Epithelial cell of prostate (primary cell): Measurements from ENCODE around the gene PTPN1.
"Not testable (repeated sequence)": the region's sequence is repeated elsewhere in the genome, so short reads cannot be mapped to it uniquely, and the experiment has no call there.

Experiments
- DNase-seq: peaks from one replicate; pipeline ENCODE4 v3.0.0-alpha.2; 2011; ENCODE audit warnings: low read depth, low spot score
- H3K27ac ChIP-seq: fragments of 450-650 bp; 2 replicates; pipeline ENCODE4 v1.5.1; 2017; ENCODE audit warnings: mild to moderate bottlenecking

PTPN1 gene

DNA sequence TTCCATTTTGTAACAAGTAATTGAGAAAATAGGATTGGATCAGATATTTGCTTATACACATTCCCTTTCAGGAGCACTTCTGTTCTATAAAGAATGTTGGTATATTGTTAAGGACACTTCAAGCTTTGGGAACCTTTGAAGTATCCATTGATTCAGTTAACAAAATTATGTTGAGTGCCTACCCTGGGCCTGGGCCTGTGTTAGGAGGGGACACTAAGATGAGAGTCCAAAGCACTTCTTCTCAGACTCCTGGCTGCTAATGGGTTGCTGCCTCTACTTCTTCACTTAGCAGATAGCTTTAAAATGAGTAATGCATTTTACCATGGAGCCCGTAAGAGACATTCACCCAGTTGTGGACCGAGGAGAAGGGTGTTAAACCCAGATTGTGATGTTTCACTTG lies 40.3 kb downstream of the PTPN1 start:
- peak overlapping the region; percentile 43 for H3K27ac ChIP-seq
- DNase-seq = no peak

GRCh38 chr20:50551288-50551687 lies 41.1 kb downstream of the PTPN1 start:
- peak overlapping the region; percentile 43 for H3K27ac ChIP-seq
- peak; percentile 48 for DNase-seq

DNA sequence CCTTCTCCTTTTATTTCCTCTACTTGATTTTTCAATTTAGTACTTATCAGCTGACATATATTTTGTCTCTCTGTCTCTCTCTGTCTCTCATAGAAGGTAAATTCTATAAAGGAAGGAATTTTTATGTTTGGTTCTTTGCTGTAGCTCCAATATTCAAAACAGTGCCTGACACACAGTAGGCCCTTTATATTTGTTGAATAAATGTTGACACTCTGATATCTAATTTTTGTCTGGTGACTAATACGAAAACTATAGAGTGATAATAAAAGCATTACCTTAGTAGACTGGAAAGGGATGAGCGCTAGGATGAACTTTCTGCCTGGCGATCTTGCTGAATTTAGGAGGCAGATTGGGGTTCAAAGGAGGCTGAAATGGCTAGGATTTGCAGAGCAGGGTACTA lies 42.8 kb downstream of the PTPN1 start:
- DNase-seq = no peak
- H3K27ac ChIP-seq = no peak overlapping the region

DNA sequence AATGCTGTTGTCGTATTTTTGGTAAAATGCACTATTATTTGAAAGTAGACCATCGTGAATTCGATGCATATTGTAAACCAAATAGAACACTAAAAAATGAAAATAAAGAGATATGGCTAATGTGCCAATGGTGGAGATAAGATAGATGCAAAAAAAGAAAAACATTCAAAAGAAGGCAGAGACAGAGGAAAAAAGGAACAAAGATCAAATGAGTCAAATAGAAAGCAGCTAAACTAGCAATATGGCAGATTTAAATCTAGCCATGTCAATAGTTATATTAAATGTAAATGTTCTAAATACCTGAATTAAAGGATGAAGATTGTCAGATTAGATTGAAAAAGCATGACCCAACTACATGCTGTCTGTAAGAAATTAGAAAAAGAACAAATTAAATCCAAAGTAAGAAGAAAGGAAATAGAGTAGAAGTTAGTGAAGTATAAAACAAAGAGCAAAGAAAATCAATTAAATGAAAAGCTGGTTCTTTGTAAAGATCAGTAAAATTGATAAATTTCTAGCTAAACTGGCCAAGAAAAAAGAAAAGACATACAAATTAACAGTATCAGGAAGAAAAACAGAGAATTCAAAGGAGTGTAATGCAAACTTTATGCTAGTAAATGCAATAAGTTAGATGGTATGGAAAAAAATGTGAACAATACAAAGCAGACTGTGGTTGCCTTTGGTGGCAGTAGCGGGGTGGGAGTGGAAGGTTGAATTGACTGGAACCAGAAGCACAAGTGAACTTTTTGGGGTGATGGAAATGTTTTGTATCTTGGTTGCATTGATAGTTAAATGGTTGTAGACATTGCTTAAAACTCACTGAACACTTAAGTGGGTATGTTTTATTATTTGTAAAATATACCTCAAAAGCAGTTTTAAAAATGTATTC lies 44.8 kb downstream of the PTPN1 start:
- no peak for DNase-seq
- no peak overlapping the region for H3K27ac ChIP-seq

DNA sequence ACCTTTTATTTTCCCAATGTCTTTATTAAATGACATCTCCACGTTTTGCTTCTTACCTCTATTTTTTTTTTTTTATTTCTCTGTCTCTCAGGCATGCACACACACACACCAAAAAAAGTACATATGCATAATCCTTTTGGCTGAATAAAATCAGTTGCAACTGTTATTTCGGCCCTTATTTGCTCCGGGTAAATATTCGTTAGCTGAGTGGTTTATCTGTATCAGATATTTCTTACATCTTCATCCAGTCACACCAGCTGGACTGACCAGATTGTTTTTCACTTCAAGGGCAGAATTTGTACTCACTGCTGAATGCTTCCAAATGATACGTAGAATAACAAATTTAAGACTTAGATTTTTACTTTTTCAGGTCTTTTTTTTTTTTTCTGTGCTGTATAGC lies 45.5 kb downstream of the PTPN1 start:
- DNase-seq = no peak
- no peak overlapping the region for H3K27ac ChIP-seq

DNA sequence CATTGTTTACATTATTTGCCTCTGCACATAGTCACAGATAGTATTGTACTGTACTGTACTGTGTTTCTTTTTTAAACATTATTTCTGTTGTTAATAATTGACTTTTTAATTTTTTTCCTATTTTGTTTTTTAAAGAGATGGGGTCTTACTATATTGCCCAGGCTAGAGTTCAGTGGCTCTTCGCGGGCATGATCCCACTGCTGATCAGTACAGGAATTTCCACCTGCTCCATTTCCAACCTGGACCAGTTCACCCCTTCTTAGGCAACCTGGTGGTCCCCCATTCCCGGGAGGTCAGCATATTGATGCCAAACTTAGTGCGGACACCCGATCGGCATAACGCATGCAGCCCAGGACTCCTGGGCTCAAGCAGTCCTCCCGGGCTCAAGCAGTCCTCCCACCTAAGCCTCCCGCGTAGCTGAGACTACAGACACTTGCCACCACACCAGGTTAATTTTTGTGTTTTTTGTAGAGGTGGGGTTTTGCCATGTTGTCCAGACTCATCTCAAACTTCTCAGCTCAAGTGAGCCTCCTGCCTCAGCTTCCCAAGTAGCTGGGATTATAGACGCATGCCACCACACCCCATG lies 47.5 kb downstream of the PTPN1 start:
- DNase-seq = no peak
- H3K27ac ChIP-seq = peak overlapping the region; percentile 39

- DNase-seq = peak; percentile 50
- H3K27ac ChIP-seq = peak overlapping the region; percentile 39
These were observed 48.3 kb downstream of the PTPN1 start for GRCh38 chr20:50558483-50558925.

DNA sequence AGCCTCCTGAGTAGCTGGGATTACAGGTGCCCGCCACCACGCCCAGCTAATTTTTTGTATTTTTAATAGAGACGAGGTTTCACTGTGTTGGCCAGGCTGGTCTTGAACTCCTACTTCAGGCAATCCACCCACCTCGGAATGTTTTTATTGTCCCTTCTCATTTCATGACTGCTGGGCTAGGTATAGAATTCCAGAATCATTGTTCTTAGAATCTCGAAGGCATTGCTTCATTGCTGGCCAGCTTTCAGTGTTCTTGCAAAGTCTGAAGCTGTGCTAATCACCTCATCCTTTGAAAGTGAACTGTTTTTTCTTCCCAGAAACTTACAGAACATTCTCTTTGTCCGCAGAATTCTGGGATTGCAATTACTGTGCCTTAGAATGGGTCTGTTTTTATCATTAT lies 49.0 kb downstream of the PTPN1 start:
- no peak overlapping the region for H3K27ac ChIP-seq
- no peak for DNase-seq

GRCh38 chr20:50559856-50560638 lies 49.9 kb downstream of the PTPN1 start:
- DNase-seq = no peak
- peak overlapping the region; percentile 81 for H3K27ac ChIP-seq

- no peak for DNase-seq
- peak overlapping the region; percentile 81 for H3K27ac ChIP-seq
These were observed 50.7 kb downstream of the PTPN1 start for GRCh38 chr20:50560867-50561266.

DNA sequence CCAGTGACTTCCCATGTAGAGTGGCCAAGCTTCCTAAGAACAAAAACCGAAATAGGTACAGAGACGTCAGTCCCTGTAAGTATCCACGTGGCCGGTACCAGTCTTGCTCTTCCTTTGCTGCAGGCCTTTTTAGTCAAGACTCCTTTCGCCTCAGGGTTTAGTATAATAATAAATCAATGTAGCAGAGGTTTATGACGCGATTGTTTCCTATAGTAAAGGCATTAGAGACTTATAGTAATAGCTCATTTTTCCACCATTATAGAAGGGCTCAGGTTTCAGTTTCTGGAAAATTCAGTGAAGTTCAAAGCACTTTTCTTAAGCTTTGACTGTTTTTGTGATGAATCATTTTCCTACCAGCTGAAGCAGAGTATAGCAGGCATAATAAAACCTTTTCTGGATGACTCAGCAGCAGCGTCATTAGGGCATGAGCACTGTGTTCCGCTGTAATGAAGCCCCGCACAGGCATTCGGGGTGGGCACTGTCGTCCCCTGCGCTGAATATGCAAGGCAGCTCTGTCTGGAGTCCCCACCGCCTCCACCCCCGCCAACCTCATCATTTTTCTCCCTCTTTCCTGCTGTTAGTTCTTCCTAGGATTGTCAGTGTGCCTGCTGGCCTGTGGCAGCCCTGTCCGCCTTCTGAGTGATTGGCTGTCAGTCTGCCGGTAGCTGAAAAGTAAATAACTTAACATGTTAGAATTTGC lies 51.3 kb downstream of the PTPN1 start:
- H3K27ac ChIP-seq = peak overlapping the region; percentile 81
- peak; percentile 70 for DNase-seq

GRCh38 chr20:50562262-50562701 lies 52.1 kb downstream of the PTPN1 start:
- DNase-seq = no peak
- peak overlapping the region; percentile 81 for H3K27ac ChIP-seq

- H3K27ac ChIP-seq = no peak overlapping the region
- DNase-seq = no peak
These were observed 53.2 kb downstream of the PTPN1 start for GRCh38 chr20:50563133-50563944.

- H3K27ac ChIP-seq = no peak overlapping the region
- no peak for DNase-seq
These were observed 55.2 kb downstream of the PTPN1 start for GRCh38 chr20:50565383-50565782.

- no peak overlapping the region for H3K27ac ChIP-seq
- no peak for DNase-seq
These were observed 55.7 kb downstream of the PTPN1 start for GRCh38 chr20:50565871-50566270.

DNA sequence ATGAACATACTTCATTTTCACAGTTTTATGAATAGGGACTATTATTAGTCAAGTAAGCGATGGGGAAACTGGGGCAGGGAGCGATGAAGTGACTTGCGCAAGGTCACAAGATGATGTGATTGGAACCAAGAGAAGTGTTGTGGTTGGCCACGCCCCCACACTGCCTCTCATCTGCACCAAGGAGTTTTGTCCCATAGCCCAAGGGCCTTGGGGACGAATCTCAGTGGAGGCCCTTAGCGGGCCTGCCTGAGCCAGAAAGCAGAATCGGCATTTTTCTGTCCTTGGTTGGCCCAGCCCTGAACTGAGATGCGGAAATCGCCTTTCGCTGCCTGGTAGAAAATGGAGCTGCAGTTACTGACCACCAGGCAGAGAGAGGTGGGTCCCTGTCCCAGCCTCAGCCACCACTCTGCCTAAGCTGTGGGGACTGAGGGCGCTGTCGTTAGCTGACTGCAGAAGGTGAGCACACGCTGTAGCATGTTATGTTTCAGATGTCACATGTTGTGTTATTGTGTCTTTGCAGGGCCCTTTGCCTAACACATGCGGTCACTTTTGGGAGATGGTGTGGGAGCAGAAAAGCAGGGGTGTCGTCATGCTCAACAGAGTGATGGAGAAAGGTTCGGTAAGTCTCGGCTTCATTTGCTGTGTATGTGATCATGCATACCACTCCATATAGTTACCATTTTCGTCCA lies 57.8 kb downstream of the PTPN1 start:
- H3K27ac ChIP-seq = no peak overlapping the region
- no peak for DNase-seq

DNA sequence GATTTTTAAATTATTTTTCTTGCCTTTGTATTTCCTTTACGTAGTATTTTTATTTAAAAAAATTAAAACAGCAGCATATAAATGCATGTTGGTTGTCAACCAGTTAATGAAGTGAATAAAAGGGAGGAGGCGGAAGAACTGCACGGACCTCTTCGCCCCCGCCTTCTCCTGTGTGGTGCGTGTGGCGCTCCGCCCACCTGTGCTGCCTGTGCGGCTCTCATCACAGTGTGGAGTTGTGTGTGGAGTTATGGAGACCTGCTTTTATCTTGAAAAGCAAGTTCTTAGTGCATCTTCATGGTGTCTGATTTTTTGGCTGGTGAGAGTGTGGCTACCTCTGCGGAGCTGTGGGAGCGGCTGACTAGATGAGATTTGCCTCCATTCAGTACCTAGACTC lies 58.4 kb downstream of the PTPN1 start:
- DNase-seq = no peak
- no peak overlapping the region for H3K27ac ChIP-seq

- H3K27ac ChIP-seq, DNase-seq: not testable (repeated sequence)
These were observed 59.3 kb downstream of the PTPN1 start for GRCh38 chr20:50569487-50569863.
